HEK293 (cell line): ENCODE results near the gene PRKG2.

ENCODE experiments used
- CTCF ChIP-seq: fragments of 450-650 bp; formaldehyde crosslinking; IDR thresholded peaks from 2 replicates; pipeline ENCODE4 v1.5.1; 2016; ENCODE audit warnings: missing biosample characterization, missing genetic modification characterization
- SETDB1 ChIP-seq: IDR thresholded peaks from one replicate; pipeline ENCODE4 v1.6.1; 2017; ENCODE audit warnings: mild to moderate bottlenecking, low read length, moderate library complexity, mixed read lengths; ENCODE audit not compliant: insufficient read length
- ZNF140 ChIP-seq: fragments of 450-650 bp; formaldehyde crosslinking; IDR thresholded peaks from 2 replicates; pipeline ENCODE4 v1.5.1; 2016; ENCODE audit warnings: missing biosample characterization, missing genetic modification characterization
- ZNF155 ChIP-seq: fragments of 450-650 bp; formaldehyde crosslinking; IDR thresholded peaks from 2 replicates; pipeline ENCODE4 v1.5.1; 2016; ENCODE audit warnings: missing biosample characterization, missing genetic modification characterization
- ZNF660 ChIP-seq: fragments of 450-650 bp; IDR thresholded peaks from 2 replicates; pipeline ENCODE4 v1.5.1; 2018; ENCODE audit warnings: missing biosample characterization, mild to moderate bottlenecking, missing genetic modification characterization
- ZNF791 ChIP-seq: fragments of 450-650 bp; formaldehyde crosslinking; IDR thresholded peaks from 2 replicates; pipeline ENCODE4 v1.5.1; 2016; ENCODE audit warnings: missing biosample characterization, missing genetic modification characterization
- TF ChIP-seq, protein P1 (sequence below): fragments of 450-650 bp; formaldehyde crosslinking; IDR thresholded peaks from 2 replicates; pipeline ENCODE4 v1.5.1; 2016; ENCODE audit warnings: missing biosample characterization, missing genetic modification characterization
- TF ChIP-seq, protein P2 (sequence below): sonication (generic); formaldehyde crosslinking; IDR thresholded peaks from 2 replicates; pipeline ENCODE4 v1.8.1; 2022; ENCODE audit warnings: mild to moderate bottlenecking, moderate library complexity, missing genetic modification reagents

DNA sequence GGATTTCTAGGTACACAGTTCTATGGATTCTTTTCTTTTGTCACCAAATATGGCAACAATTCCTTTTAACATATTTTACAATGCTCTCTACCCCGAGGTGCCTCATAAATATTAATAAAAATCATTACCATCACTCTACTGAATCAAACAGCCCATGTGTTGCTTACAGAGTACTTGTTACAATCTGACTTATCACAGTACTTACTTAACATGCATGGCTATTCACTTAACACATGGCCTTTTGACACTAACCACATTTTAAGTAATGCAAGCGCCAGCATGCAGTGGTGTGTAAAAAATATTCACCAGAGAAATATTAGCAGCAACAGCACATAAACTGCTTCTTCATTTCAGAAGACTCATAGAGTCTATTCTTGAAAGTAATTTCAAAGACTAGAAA lies 119.6 kb downstream of the PRKG2 start:
- TF ChIP-seq, protein P1, sequence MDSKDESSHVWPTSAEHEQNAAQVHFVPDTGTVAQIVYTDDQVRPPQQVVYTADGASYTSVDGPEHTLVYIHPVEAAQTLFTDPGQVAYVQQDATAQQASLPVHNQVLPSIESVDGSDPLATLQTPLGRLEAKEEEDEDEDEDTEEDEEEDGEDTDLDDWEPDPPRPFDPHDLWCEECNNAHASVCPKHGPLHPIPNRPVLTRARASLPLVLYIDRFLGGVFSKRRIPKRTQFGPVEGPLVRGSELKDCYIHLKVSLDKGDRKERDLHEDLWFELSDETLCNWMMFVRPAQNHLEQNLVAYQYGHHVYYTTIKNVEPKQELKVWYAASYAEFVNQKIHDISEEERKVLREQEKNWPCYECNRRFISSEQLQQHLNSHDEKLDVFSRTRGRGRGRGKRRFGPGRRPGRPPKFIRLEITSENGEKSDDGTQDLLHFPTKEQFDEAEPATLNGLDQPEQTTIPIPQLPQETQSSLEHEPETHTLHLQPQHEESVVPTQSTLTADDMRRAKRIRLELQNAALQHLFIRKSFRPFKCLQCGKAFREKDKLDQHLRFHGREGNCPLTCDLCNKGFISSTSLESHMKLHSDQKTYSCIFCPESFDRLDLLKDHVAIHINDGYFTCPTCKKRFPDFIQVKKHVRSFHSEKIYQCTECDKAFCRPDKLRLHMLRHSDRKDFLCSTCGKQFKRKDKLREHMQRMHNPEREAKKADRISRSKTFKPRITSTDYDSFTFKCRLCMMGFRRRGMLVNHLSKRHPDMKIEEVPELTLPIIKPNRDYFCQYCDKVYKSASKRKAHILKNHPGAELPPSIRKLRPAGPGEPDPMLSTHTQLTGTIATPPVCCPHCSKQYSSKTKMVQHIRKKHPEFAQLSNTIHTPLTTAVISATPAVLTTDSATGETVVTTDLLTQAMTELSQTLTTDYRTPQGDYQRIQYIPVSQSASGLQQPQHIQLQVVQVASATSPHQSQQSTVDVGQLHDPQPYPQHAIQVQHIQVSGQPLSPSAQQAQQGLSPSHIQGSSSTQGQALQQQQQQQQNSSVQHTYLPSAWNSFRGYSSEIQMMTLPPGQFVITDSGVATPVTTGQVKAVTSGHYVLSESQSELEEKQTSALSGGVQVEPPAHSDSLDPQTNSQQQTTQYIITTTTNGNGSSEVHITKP (tag by site-specific recombination) = no peak
- TF ChIP-seq CTCF (no peak), ZNF155 (tag by site-specific recombination) (no peak), SETDB1 (no peak), ZNF140 (tag by site-specific recombination) (no peak), ZNF660 (no peak), ZNF791 (tag by site-specific recombination) (no peak)
- TF ChIP-seq, protein P2, sequence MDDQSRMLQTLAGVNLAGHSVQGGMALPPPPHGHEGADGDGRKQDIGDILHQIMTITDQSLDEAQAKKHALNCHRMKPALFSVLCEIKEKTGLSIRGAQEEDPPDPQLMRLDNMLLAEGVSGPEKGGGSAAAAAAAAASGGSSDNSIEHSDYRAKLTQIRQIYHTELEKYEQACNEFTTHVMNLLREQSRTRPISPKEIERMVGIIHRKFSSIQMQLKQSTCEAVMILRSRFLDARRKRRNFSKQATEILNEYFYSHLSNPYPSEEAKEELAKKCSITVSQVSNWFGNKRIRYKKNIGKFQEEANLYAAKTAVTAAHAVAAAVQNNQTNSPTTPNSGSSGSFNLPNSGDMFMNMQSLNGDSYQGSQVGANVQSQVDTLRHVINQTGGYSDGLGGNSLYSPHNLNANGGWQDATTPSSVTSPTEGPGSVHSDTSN = no peak
